ENCODE measurements around the gene C2CD3. TPM values are rescaled to one million over a fixed set of nuclear protein-coding genes. Genes with fewer than 3 reads are reported as not detected.
"Not testable (repeated sequence)": the region's sequence is repeated elsewhere in the genome, so short reads cannot be mapped to it uniquely, and the experiment has no call there.

C2CD3 gene
- total RNA-seq, 1 experiment from 2014 or later, result 32.5 TPM

- peak; percentile 24 for DNase-seq (ENCODE audit: low read depth, low spot score)
- in situ Hi-C loops (cut with HindIII; ENCODE audit: low pct_unique_long_range_greater_than_20kb, low sequenced_read_pairs), result no loop called here
Observed at GRCh38 chr11:74171997-74172396, 1.2 kb upstream of the C2CD3 start.

GRCh38 chr11:74171630-74171968 is 797 bp upstream of the C2CD3 start:
- in situ Hi-C loops (cut with HindIII; ENCODE audit: low pct_unique_long_range_greater_than_20kb, low sequenced_read_pairs), result no loop called here
- DNase-seq (ENCODE audit: low read depth, low spot score), result no peak

- no peak for DNase-seq (ENCODE audit: low read depth, low spot score)
- in situ Hi-C loops (cut with HindIII; ENCODE audit: low pct_unique_long_range_greater_than_20kb, low sequenced_read_pairs), result no loop called here
Observed at GRCh38 chr11:74169738-74170458, 904 bp downstream of the C2CD3 start.

- no peak for DNase-seq (ENCODE audit: low read depth, low spot score)
- in situ Hi-C loops (cut with HindIII; ENCODE audit: low pct_unique_long_range_greater_than_20kb, low sequenced_read_pairs), result no loop called here
Observed at GRCh38 chr11:74168838-74169237, 2.0 kb downstream of the C2CD3 start.

- in situ Hi-C loops (cut with HindIII; ENCODE audit: low pct_unique_long_range_greater_than_20kb, low sequenced_read_pairs), result no loop called here
- DNase-seq (ENCODE audit: low read depth, low spot score), result no peak
Observed at GRCh38 chr11:74162681-74163467, 7.9 kb downstream of the C2CD3 start.

GRCh38 chr11:74159642-74160041 is 11.2 kb downstream of the C2CD3 start:
- in situ Hi-C loops (cut with HindIII; ENCODE audit: low pct_unique_long_range_greater_than_20kb, low sequenced_read_pairs), result no loop called here

GRCh38 chr11:74157169-74157568 is 13.6 kb downstream of the C2CD3 start:
- in situ Hi-C loops (cut with HindIII; ENCODE audit: low pct_unique_long_range_greater_than_20kb, low sequenced_read_pairs), result no loop called here

More at GRCh38 chr11:74159642-74160041, 11.2 kb downstream of the C2CD3 start:
- no peak for DNase-seq (ENCODE audit: low read depth, low spot score)

GRCh38 chr11:74154620-74155281 is 16.1 kb downstream of the C2CD3 start:
- in situ Hi-C loops (cut with HindIII; ENCODE audit: low pct_unique_long_range_greater_than_20kb, low sequenced_read_pairs), result no loop called here
- no peak for DNase-seq (ENCODE audit: low read depth, low spot score)

More at GRCh38 chr11:74157169-74157568, 13.6 kb downstream of the C2CD3 start:
- DNase-seq (ENCODE audit: low read depth, low spot score), result no peak

- in situ Hi-C loops (cut with HindIII; ENCODE audit: low pct_unique_long_range_greater_than_20kb, low sequenced_read_pairs), result no loop called here
- DNase-seq (ENCODE audit: low read depth, low spot score), result no peak
Observed at GRCh38 chr11:74153224-74153623, 17.6 kb downstream of the C2CD3 start.

- no peak for DNase-seq (ENCODE audit: low read depth, low spot score)
- in situ Hi-C loops (cut with HindIII; ENCODE audit: low pct_unique_long_range_greater_than_20kb, low sequenced_read_pairs), result no loop called here
Observed at GRCh38 chr11:74147199-74147929, 23.4 kb downstream of the C2CD3 start.

- in situ Hi-C loops (cut with HindIII; ENCODE audit: low pct_unique_long_range_greater_than_20kb, low sequenced_read_pairs), result no loop called here
- DNase-seq (ENCODE audit: low read depth, low spot score), result no peak
Observed at GRCh38 chr11:74144592-74144991, 26.2 kb downstream of the C2CD3 start.

- no peak for DNase-seq (ENCODE audit: low read depth, low spot score)
- in situ Hi-C loops (cut with HindIII; ENCODE audit: low pct_unique_long_range_greater_than_20kb, low sequenced_read_pairs), result no loop called here
Observed at GRCh38 chr11:74142624-74143023, 28.2 kb downstream of the C2CD3 start.

GRCh38 chr11:74141908-74142307 is 28.9 kb downstream of the C2CD3 start:
- no peak for DNase-seq (ENCODE audit: low read depth, low spot score)
- in situ Hi-C loops (cut with HindIII; ENCODE audit: low pct_unique_long_range_greater_than_20kb, low sequenced_read_pairs), result no loop called here

- DNase-seq (ENCODE audit: low read depth, low spot score), result peak; percentile 59
- in situ Hi-C loops (cut with HindIII; ENCODE audit: low pct_unique_long_range_greater_than_20kb, low sequenced_read_pairs), result no loop called here
Observed at GRCh38 chr11:74141241-74141695, 29.5 kb downstream of the C2CD3 start.

- in situ Hi-C loops (cut with HindIII; ENCODE audit: low pct_unique_long_range_greater_than_20kb, low sequenced_read_pairs), result not testable (repeated sequence)
Observed at GRCh38 chr11:74139919-74140431, 30.8 kb downstream of the C2CD3 start.

GRCh38 chr11:74139151-74139918 is 31.5 kb downstream of the C2CD3 start:
- in situ Hi-C loops (cut with HindIII; ENCODE audit: low pct_unique_long_range_greater_than_20kb, low sequenced_read_pairs), result no loop called here
- DNase-seq (ENCODE audit: low read depth, low spot score), result no peak

More at GRCh38 chr11:74139919-74140431, 30.8 kb downstream of the C2CD3 start:
- not testable (repeated sequence) for DNase-seq (ENCODE audit: low read depth, low spot score)

GRCh38 chr11:74138572-74138971 is 32.2 kb downstream of the C2CD3 start:
- in situ Hi-C loops (cut with HindIII; ENCODE audit: low pct_unique_long_range_greater_than_20kb, low sequenced_read_pairs), result no loop called here
- peak; percentile 38 for DNase-seq (ENCODE audit: low read depth, low spot score)

All from SK-MEL-5 (cell line).